ENCODE data around the gene HTD2. TPM values are rescaled to one million over a fixed set of nuclear protein-coding genes. Genes with fewer than 3 reads are reported as not detected.

HTD2 gene
- total and polyA plus RNA-seq, 2 donors (not counting 1 experiment from before 2014, with no cell fraction given) = 4.2 to 8.8 TPM

DNA sequence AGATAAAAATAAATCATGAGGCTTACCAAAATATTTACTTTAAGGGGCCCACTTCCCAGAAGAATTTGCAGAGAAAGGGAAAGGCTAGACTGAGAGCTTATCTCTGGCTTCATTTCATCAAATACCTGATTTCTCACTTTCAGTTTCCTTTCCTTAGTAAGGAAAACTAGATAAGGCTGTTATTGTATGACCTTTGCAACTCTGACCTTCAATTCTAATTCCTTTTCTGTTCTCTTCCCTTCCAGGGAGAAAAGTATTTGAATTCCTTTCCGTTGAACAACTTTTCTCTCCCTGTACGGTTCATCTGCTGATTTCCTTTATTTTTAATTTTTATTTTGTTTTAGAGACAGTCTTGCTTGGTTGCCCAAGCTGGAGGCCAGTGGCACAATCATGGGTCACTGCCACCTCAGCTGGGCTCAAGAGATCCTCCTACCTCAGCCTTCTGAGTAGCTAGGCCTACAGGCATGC is 19.2 kb downstream of the HTD2 start:
- H3K27me3 Mint-ChIP-seq = no peaks in the 10 kb centered on the region
- H3K27ac Mint-ChIP-seq = peak overlapping the region; percentile 74
- no peaks in the 10 kb centered on the region for H3K36me3 ChIP-seq (replicated peaks in 1 of 2; ENCODE audit: control extremely low read depth in 1 of 2, control insufficient read depth in 1 of 2, extremely low read depth in 1 of 2, insufficient read depth in 2 of 2, low read length in 1 of 2)
- H4K20me1 ChIP-seq (ENCODE audit: control insufficient read depth, insufficient read depth, low read length, poor library complexity, severe bottlenecking) = no peaks in the 10 kb centered on the region
- no peak for TF ChIP-seq CTCF (IDR thresholded peaks at IDR 0.05)
- no peak for TF ChIP-seq EZH2 (IDR thresholded peaks at IDR 0.05; ENCODE audit: borderline replicate concordance, insufficient read depth, low read depth, low read length, poor library complexity, severe bottlenecking)
- WGBS (ENCODE audit: insufficient coverage) = no CpG with 5 or more reads among the region's 2 CpGs
- H3K79me2 ChIP-seq (ENCODE audit: control insufficient read depth, insufficient read depth, low read length) = peaks cover 16% of the 10 kb centered on the region
- H3K27me3 ChIP-seq (replicated peaks in 1 of 4; ENCODE audit: control extremely low read depth in 1 of 4, control insufficient read depth in 3 of 4, insufficient read depth in 4 of 4, low read length in 3 of 4) = no peaks in the 10 kb centered on the region
- ChIA-PET POLR2A (interaction anchor here (0.6 kb wide), 1 partner anchor 32 kb away, joined by 3 read pairs; no protein-coding TSS in a partner anchor), CTCF (interaction anchor here (1.1 to 2.5 kb wide), 12 partner anchors 8 to 166 kb away, joined by 3 to 19 read pairs (median 6); partner anchors contain the start of genes HTD2, KCTD6, PXK and RPP14)
- H3K4me2 ChIP-seq (replicated peaks; ENCODE audit: low read depth, low read length, poor library complexity, severe bottlenecking) = peak overlapping the region; percentile 49
- H3K27ac ChIP-seq (ENCODE audit: low read length in 2 of 2) = peak overlapping the region in 1 of 2 donors; percentile 62
- no peak overlapping the region for H3K4me3 ChIP-seq (ENCODE audit: control extremely low read depth in 1 of 5, extremely low read depth in 1 of 5, insufficient read depth in 1 of 5, low read depth in 2 of 5, low read length in 4 of 5)
- intact Hi-C loops (cut with micrococcal nuclease) = no loop called here
- H3K4me1 Mint-ChIP-seq = peaks cover 40% of the 10 kb centered on the region
- no peaks in the 10 kb centered on the region for H3K9me3 Mint-ChIP-seq (ENCODE audit: insufficient read depth)
- ATAC-seq (ENCODE audit: low read depth) (peak; percentile 43), DNase-seq (no peak)
- H3K9ac ChIP-seq (ENCODE audit: low read length) = peak overlapping the region; percentile 8
- H3K4me3 Mint-ChIP-seq = peak overlapping the region; percentile 37
- peaks cover 21 to 29% of the 10 kb centered on the region in 2 donors for H3K4me1 ChIP-seq (ENCODE audit: control insufficient read depth in 2 of 2, insufficient read depth in 2 of 2, low read length in 2 of 2)
- H3K9me3 ChIP-seq (ENCODE audit: control extremely low read depth in 1 of 3, control insufficient read depth in 2 of 3, insufficient read depth in 1 of 3, low read length in 2 of 3) = no peaks in the 10 kb centered on the region
- no peak overlapping the region for H2AFZ ChIP-seq (ENCODE audit: insufficient read depth, low read depth, low read length, poor library complexity, severe bottlenecking)

DNA sequence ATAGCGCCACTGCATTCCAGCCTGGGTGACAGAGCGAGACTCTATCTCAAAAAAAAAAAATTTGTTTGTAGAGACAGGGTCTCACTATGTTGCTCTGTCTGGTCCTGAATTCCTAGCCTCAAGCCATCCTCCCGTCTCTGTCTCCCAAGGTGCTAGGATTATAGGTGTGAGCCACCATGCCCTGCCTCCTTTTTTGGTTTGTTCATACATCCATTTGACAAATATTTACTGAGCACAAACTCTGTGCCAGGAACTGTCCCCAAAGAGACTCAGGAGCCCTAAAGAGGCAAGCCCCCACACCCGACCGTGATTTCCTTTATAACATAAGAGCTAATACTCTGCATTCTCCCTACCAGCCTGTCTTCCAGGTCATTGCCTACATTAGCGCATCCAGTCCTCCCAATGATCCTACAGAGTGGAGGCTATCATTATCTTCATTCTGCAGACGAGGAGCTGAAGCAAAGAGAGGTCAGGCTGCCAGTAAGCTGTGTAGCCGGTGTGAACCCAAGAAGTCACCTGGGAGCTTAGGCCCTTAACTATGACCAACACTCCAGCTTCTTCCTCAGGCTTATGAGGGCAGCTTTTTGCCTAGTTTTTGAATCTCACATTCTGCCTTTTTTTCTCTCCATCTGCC is 20.1 kb downstream of the HTD2 start:
- H3K27ac ChIP-seq (ENCODE audit: low read length in 2 of 2) = no peak overlapping the region
- H3K36me3 ChIP-seq (replicated peaks in 1 of 2; ENCODE audit: control extremely low read depth in 1 of 2, control insufficient read depth in 1 of 2, extremely low read depth in 1 of 2, insufficient read depth in 2 of 2, low read length in 1 of 2) = no peaks in the 10 kb centered on the region
- peaks cover 15% of the 10 kb centered on the region for H3K79me2 ChIP-seq (ENCODE audit: control insufficient read depth, insufficient read depth, low read length)
- no peaks in the 10 kb centered on the region for H4K20me1 ChIP-seq (ENCODE audit: control insufficient read depth, insufficient read depth, low read length, poor library complexity, severe bottlenecking)
- H3K4me2 ChIP-seq (replicated peaks; ENCODE audit: low read depth, low read length, poor library complexity, severe bottlenecking) = no peak overlapping the region
- H3K4me3 ChIP-seq (ENCODE audit: control extremely low read depth in 1 of 5, extremely low read depth in 1 of 5, insufficient read depth in 1 of 5, low read depth in 2 of 5, low read length in 4 of 5) = no peak overlapping the region
- POLR2A ChIA-PET = interaction anchor here (0.8 kb wide), 1 partner anchor 12 kb away, joined by 4 read pairs; no protein-coding TSS in a partner anchor
- H3K9ac ChIP-seq (ENCODE audit: low read length) = no peak overlapping the region
- Mint-ChIP-seq H3K9me3 (ENCODE audit: insufficient read depth) (no peaks in the 10 kb centered on the region), H3K4me3 (no peak overlapping the region), H3K27me3 (no peaks in the 10 kb centered on the region), H3K4me1 (peaks cover 39% of the 10 kb centered on the region), H3K27ac (peak overlapping the region; percentile 56)
- TF ChIP-seq EZH2 (IDR thresholded peaks at IDR 0.05; ENCODE audit: borderline replicate concordance, insufficient read depth, low read depth, low read length, poor library complexity, severe bottlenecking) = no peak
- CTCF ChIA-PET = interaction anchor here (0.6 to 2.5 kb wide), 7 partner anchors 24 to 137 kb away, joined by 3 to 8 read pairs (median 5); no protein-coding TSS in a partner anchor
- H2AFZ ChIP-seq (ENCODE audit: insufficient read depth, low read depth, low read length, poor library complexity, severe bottlenecking) = no peak overlapping the region
- 98% methylated on average over 6 of the region's 8 CpGs for WGBS (ENCODE audit: insufficient coverage)
- ATAC-seq (ENCODE audit: low read depth) (no peak), DNase-seq (no peak)
- no peaks in the 10 kb centered on the region for H3K27me3 ChIP-seq (replicated peaks in 1 of 4; ENCODE audit: control extremely low read depth in 1 of 4, control insufficient read depth in 3 of 4, insufficient read depth in 4 of 4, low read length in 3 of 4)
- no peaks in the 10 kb centered on the region for H3K9me3 ChIP-seq (ENCODE audit: control extremely low read depth in 1 of 3, control insufficient read depth in 2 of 3, insufficient read depth in 1 of 3, low read length in 2 of 3)
- peaks cover 21 to 22% of the 10 kb centered on the region in 2 donors for H3K4me1 ChIP-seq (ENCODE audit: control insufficient read depth in 2 of 2, insufficient read depth in 2 of 2, low read length in 2 of 2)
- intact Hi-C loops (cut with micrococcal nuclease) = no loop called here

All from B cell (primary cell).